Colonic mucosa (tissue), 4 donors: ENCODE measurements around the gene SPI1. TPM values are rescaled to one million over a fixed set of nuclear protein-coding genes. Genes with fewer than 3 reads are reported as not detected.

Source experiments
- DNase-seq: peaks from one replicate; pipeline ENCODE4 v3.0.0-alpha.2; 2020
- H3K27ac ChIP-seq: fragments of 200-600 bp; one replicate; pipeline ENCODE4 v1.8.0; 2021
- H3K27me3 ChIP-seq: fragments of 200-600 bp; one replicate; pipeline ENCODE4 v1.8.0; 2021
- H3K36me3 ChIP-seq: fragments of 200-600 bp; one replicate; pipeline ENCODE4 v1.8.0; 2021
- H3K4me1 ChIP-seq: fragments of 200-600 bp; one replicate; pipeline ENCODE4 v1.8.0; 2021; ENCODE audit warnings: mild to moderate bottlenecking
- H3K4me3 ChIP-seq: fragments of 200-600 bp; one replicate; pipeline ENCODE4 v1.8.0; 2021
- H3K9ac ChIP-seq, 2 donors: one replicate each; pipeline ENCODE4 v1.7.0; 2013; ENCODE audit warnings: control low read depth in 2 of 2, low read depth in 2 of 2, low read length in 2 of 2
- H3K9me3 ChIP-seq: fragments of 200-600 bp; one replicate; pipeline ENCODE4 v1.8.0; 2021
- intact Hi-C: fragments of 100-400 bp; cut with DNase I; formaldehyde crosslinking; loops from one replicate; pipeline ENCODE4 v1.14.1; 2022
- total RNA-seq, 2 donors: library from RNA; stranded (reverse); fragmentation: NEBNext Ultra II Directional in 1 of 2; extraction: Animal tissue kit (Norgen Biotek cat#: 25700) in 1 of 2; gene quantifications; one replicate each; pipeline ENCODE4 v1.2.1, GENCODE V29; 2021
- TF ChIP-seq, protein P1 (sequence below): fragments of 200-600 bp; IDR thresholded peaks from one replicate; pipeline ENCODE4 v1.8.0; 2022; ENCODE audit warnings: antibody characterized with exemption, mild to moderate bottlenecking
- donor health status: healthy.
- donor health status: DM: no; HTN: no; CAD: no.
- donor health status: DM: no; HTN: no; CAD: no.

Gene SPI1
- total RNA-seq, 2 donors from 2014 or later = 4.7 to 11.9 TPM

- H3K27me3 ChIP-seq = no peaks in the 10 kb centered on the region
- peak overlapping the region; percentile 6 for H3K4me3 ChIP-seq
- DNase-seq = no peak
- H3K9ac ChIP-seq = peak overlapping the region; percentile 21 to 78
- H3K36me3 ChIP-seq = no peaks in the 10 kb centered on the region
- H3K4me1 ChIP-seq = no peaks in the 10 kb centered on the region
- no peaks in the 10 kb centered on the region for H3K9me3 ChIP-seq
- H3K27ac ChIP-seq = peak overlapping the region; percentile 82
- intact Hi-C loops = no loop called here
- TF ChIP-seq, protein P1, sequence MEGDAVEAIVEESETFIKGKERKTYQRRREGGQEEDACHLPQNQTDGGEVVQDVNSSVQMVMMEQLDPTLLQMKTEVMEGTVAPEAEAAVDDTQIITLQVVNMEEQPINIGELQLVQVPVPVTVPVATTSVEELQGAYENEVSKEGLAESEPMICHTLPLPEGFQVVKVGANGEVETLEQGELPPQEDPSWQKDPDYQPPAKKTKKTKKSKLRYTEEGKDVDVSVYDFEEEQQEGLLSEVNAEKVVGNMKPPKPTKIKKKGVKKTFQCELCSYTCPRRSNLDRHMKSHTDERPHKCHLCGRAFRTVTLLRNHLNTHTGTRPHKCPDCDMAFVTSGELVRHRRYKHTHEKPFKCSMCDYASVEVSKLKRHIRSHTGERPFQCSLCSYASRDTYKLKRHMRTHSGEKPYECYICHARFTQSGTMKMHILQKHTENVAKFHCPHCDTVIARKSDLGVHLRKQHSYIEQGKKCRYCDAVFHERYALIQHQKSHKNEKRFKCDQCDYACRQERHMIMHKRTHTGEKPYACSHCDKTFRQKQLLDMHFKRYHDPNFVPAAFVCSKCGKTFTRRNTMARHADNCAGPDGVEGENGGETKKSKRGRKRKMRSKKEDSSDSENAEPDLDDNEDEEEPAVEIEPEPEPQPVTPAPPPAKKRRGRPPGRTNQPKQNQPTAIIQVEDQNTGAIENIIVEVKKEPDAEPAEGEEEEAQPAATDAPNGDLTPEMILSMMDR = no peak
These were observed 16.2 kb upstream of the SPI1 start for GRCh38 chr11:47394322-47395222.

GRCh38 chr11:47394050-47394321 is 15.6 kb upstream of the SPI1 start:
- intact Hi-C loops = no loop called here
- no peak for DNase-seq
- no peaks in the 10 kb centered on the region for H3K27me3 ChIP-seq
- peak overlapping the region; percentile 82 for H3K27ac ChIP-seq
- H3K36me3 ChIP-seq = no peaks in the 10 kb centered on the region
- no peak overlapping the region for H3K4me3 ChIP-seq
- TF ChIP-seq, protein P1 = no peak
- H3K4me1 ChIP-seq = no peaks in the 10 kb centered on the region
- H3K9ac ChIP-seq = peak overlapping the region in 1 of 2 donors; percentile 45
- H3K9me3 ChIP-seq = no peaks in the 10 kb centered on the region

DNA sequence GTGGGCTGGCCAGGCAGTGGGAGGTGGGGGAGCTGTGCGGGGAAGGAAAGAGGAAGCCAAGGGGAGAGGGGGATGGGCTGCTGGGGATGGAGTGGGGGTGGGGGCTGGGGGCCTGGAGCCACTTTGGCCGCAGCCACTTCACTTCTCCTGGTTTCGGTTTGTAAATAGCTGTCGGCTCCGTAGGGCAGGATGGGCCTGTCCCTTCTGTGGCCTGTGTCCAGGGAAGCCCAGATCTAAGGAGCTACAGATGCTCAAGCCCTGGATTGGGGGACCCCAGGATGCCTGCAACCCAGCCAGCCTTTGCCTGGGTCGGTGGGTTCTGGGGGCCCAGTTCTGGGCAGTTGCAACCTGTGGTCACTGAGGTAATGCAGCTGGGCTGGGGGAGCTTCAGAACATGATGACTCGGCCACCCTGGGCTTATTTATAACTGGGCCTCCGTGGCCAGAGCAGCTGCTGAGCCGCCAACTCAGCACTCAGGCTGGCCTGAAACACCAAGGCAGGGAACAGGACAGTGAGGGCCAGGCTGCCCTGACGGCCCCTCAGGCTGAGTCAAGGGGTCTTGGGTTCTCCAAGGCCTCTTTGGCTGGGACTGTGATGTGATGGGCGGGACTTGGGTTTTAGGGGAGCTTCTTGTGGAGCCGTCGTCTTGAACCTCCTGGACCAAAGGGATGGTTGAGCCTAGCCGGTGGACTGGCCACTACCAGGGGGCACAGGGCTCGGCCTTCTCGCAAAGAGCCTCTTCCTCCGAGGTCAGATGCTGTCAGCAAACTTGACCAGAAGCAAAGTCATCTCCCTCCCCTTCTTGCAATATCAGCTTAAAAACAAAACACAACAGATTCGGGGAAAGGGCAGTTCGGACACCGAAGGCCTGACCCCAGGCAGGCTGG is 15.1 kb upstream of the SPI1 start:
- Histone ChIP-seq H3K27me3 (no peaks in the 10 kb centered on the region), H3K9ac (peak overlapping the region in 1 of 2 donors; percentile 45), H3K27ac (peak overlapping the region; percentile 82), H3K9me3 (no peaks in the 10 kb centered on the region), H3K4me1 (no peaks in the 10 kb centered on the region), H3K4me3 (no peak overlapping the region), H3K36me3 (no peaks in the 10 kb centered on the region)
- intact Hi-C loops = no loop called here
- DNase-seq = no peak
- TF ChIP-seq, protein P1 = no peak

DNA sequence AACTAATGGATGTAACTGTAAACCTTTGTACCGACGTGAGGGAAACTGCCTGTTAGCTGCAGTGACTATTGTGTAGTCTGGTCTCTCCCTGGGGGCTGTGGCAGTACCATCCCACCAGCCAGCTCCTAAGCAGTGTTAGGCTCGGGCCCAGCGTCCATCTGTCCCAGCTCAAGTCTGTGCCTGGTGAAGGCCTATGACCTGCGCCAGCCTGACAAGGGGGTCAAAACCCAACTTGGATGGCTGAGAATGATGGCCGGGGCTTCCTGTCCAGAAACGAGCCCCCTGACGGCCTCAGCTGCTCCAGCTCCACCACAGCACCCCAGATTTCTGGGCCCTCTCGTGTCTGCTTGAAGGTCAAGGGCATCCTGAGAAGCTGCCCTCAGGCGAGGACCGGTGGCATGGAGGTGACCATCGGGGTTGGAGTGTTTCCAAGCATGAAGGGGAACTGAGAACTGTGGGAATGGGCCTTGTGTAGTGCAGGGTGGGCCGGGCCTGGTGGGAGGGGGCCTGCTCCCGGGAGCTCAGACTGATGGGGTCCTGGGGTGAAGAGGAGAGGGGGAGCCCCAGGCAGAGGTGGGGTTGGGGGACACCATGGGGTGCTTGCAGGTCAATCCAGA is 14.3 kb upstream of the SPI1 start:
- H3K9ac ChIP-seq = no peak overlapping the region
- H3K27me3 ChIP-seq = no peaks in the 10 kb centered on the region
- no peak overlapping the region for H3K4me3 ChIP-seq
- intact Hi-C loops = no loop called here
- DNase-seq = no peak
- H3K4me1 ChIP-seq = no peaks in the 10 kb centered on the region
- no peaks in the 10 kb centered on the region for H3K36me3 ChIP-seq
- no peaks in the 10 kb centered on the region for H3K9me3 ChIP-seq
- TF ChIP-seq, protein P1 = no peak
- no peak overlapping the region for H3K27ac ChIP-seq

DNA sequence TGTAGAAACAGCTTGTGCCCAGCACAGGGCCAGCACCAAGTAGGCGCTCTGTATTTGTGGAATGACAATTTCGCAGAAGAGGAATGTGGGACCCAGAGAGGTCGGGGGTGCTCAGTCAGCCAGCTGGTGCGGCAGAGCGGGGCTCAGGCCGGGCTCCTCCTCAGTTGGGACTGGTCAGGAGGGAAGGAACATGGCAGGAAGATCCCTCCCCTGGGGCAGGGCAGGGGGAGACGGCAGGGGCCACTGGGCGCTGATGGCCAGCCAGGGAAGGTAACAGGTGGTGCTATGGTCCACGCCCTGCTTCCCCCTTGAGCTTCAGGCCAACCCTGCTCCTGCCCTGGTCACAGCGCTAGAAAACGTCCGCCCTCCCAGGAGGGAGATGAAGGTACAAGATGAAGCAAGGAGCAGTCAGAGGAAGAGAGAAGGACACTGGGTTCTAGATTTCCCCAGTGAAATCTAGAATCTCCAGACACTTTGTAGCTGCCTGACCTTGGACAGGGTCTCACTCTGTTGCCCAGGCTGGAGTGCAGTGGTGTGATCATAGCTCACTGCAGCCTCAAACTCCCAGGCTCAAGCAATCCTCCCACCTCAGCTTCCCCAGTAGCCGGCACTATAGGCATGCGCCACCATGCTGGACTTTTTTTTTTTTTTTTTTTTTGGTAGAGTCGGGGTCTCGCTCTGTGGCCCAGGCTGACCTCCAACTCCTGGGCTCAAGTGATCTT is 13.5 kb upstream of the SPI1 start:
- Histone ChIP-seq H3K4me3 (no peak overlapping the region), H3K27me3 (no peaks in the 10 kb centered on the region), H3K36me3 (no peaks in the 10 kb centered on the region), H3K9ac (no peak overlapping the region), H3K4me1 (no peaks in the 10 kb centered on the region), H3K9me3 (no peaks in the 10 kb centered on the region), H3K27ac (peak overlapping the region; percentile 40)
- TF ChIP-seq, protein P1 = no peak
- intact Hi-C loops = no loop called here
- no peak for DNase-seq
